K562 (cell line): Measurements from ENCODE around the gene PTPN18. TPM values are rescaled to one million over a fixed set of nuclear protein-coding genes. Genes with fewer than 3 reads are reported as not detected.

Experiments
- ARID1B ChIP-seq: fragments of 450-650 bp; IDR thresholded peaks from 2 replicates; pipeline ENCODE4 v1.6.1; 2016; ENCODE audit warnings: antibody characterized with exemption, mild to moderate bottlenecking, inconsistent platforms
- BRF1 ChIP-seq: IDR thresholded peaks from 3 replicates; pipeline ENCODE4 v1.6.1; 2011; ENCODE audit warnings: borderline replicate concordance, mild to moderate bottlenecking; ENCODE audit not compliant: insufficient read length; ENCODE audit errors: extremely low read depth
- CEBPG ChIP-seq, 3 experiments: fragments of 200-800 bp in 1 of 3; sonication (Bioruptor generic) in 1 of 3; sonication (generic) in 1 of 3; formaldehyde crosslinking in 1 of 3; IDR thresholded peaks in 2 of 3; conservative IDR thresholded peaks in 1 of 3; 2 replicates each; pipeline versions ENCODE4 v1.6.1 to v1.8.0; 2016 to 2022; ENCODE audit warnings: missing compliant biosample characterization in 2 of 3, missing genetic modification characterization in 2 of 3, mild to moderate bottlenecking in 1 of 3, missing genetic modification reagents in 1 of 3
- CHCHD3 ChIP-seq: fragments of 250-450 bp; sonication (Bioruptor Pico); IDR thresholded peaks from 2 replicates; pipeline ENCODE4 v2.1.2; 2022; ENCODE audit warnings: mild to moderate bottlenecking
- CREM ChIP-seq: IDR thresholded peaks from 2 replicates; pipeline ENCODE4 v1.6.1; 2014; ENCODE audit warnings: antibody characterized with exemption, low read depth
- FOXA3 ChIP-seq, 2 experiments: fragments of 450-650 bp in 1 of 2; sonication (generic) in 1 of 2; formaldehyde crosslinking; IDR thresholded peaks in 1 of 2; conservative IDR thresholded peaks in 1 of 2; 2 replicates each; pipeline versions ENCODE4 v1.4.0 to v1.8.0; 2020 to 2022; ENCODE audit warnings: mild to moderate bottlenecking in 2 of 2, missing genetic modification reagents in 1 of 2
- FOXJ2 ChIP-seq: fragments of 200-800 bp; sonication (Bioruptor generic); IDR thresholded peaks from 2 replicates; pipeline ENCODE4 v1.6.1; 2016; ENCODE audit warnings: missing genetic modification characterization, missing compliant biosample characterization
- FOXJ3 ChIP-seq: sonication (generic); formaldehyde crosslinking; IDR thresholded peaks from 2 replicates; pipeline ENCODE4 v1.4.0; 2020; ENCODE audit warnings: mild to moderate bottlenecking, missing genetic modification reagents
- JUNB ChIP-seq: fragments of 450-650 bp; formaldehyde crosslinking; conservative IDR thresholded peaks from 2 replicates; pipeline ENCODE4 v1.4.0; 2020; ENCODE audit warnings: mild to moderate bottlenecking
- KLF13 ChIP-seq: fragments of 450-650 bp; IDR thresholded peaks from 2 replicates; pipeline ENCODE4 v1.6.1; 2016; ENCODE audit warnings: missing genetic modification characterization, low read depth, mild to moderate bottlenecking, missing compliant biosample characterization, moderate library complexity, borderline replicate concordance
- MAZ ChIP-seq, 2 experiments: fragments of 450-650 bp in 1 of 2; sonication (generic) in 1 of 2; formaldehyde crosslinking; IDR thresholded peaks in 1 of 2; conservative IDR thresholded peaks in 1 of 2; 2 replicates each; pipeline versions ENCODE4 v1.4.0 to v1.5.0; 2020; ENCODE audit warnings: mild to moderate bottlenecking in 1 of 2, missing genetic modification reagents in 1 of 2
- NCOA4 ChIP-seq: fragments of 450-650 bp; IDR thresholded peaks from 2 replicates; pipeline ENCODE4 v1.6.1; 2018; ENCODE audit warnings: mild to moderate bottlenecking; ENCODE audit not compliant: partially characterized antibody
- PHF8 ChIP-seq: fragments of 200-600 bp; sonication (generic); IDR thresholded peaks from 2 replicates; pipeline ENCODE4 v1.6.1; 2012; ENCODE audit warnings: mixed run types, mild to moderate bottlenecking, inconsistent platforms, low read length, moderate library complexity, borderline replicate concordance
- SRSF1 ChIP-seq: fragments of 200-400 bp; formaldehyde crosslinking; IDR thresholded peaks from 2 replicates; pipeline ENCODE4 v1.6.1; 2017; ENCODE audit warnings: mild to moderate bottlenecking, low read depth, low read length, moderate library complexity
- STAT5A ChIP-seq: IDR thresholded peaks from 2 replicates; pipeline ENCODE4 v1.6.1; 2012; ENCODE audit warnings: low read length, inconsistent platforms, borderline replicate concordance
- ZBTB5 ChIP-seq: fragments of 450-650 bp; IDR thresholded peaks from 2 replicates; pipeline ENCODE4 v1.6.1; 2017; ENCODE audit warnings: antibody characterized with exemption
- ZNF143 ChIP-seq: sonication (generic); formaldehyde crosslinking; IDR thresholded peaks from 2 replicates; pipeline ENCODE4 v1.9.0; 2022; ENCODE audit warnings: mild to moderate bottlenecking, missing genetic modification reagents
- ZNF232 ChIP-seq: sonication (generic); formaldehyde crosslinking; IDR thresholded peaks from 2 replicates; pipeline ENCODE4 v1.8.0; 2022; ENCODE audit warnings: mild to moderate bottlenecking, missing genetic modification reagents
- ZNF408 ChIP-seq: fragments of 250-450 bp; sonication (Bioruptor Pico); IDR thresholded peaks from 2 replicates; pipeline ENCODE4 v1.4.0; 2020; ENCODE audit warnings: low read depth, mild to moderate bottlenecking, moderate library complexity
- ZNF780A ChIP-seq: fragments of 250-450 bp; sonication (Bioruptor Pico); IDR thresholded peaks from 2 replicates; pipeline ENCODE4 v1.5.0; 2021; ENCODE audit warnings: mild to moderate bottlenecking
- polyA plus RNA-seq, 8 experiments: library from polyadenylated mRNA; depleted of rRNA in 4 of 8; stranded (reverse) in 5 of 8; unstranded in 3 of 8; fragments of >200 nt; fragmentation: Nextera tagmentation in 2 of 8; fragmentation: Illumina TruSeq in 1 of 8; extraction: Ambion mirVana in 2 of 8; extraction: Trizol in 1 of 8; gene quantifications; 2 replicates each; pipeline versions ENCODE4 v1.2.1 to v1.2.3, GENCODE V29; 2011 to 2014; ENCODE audit warnings: inconsistent platforms in 1 of 8, missing spikeins in 1 of 8
- total RNA-seq, 7 experiments: library from RNA; depleted of rRNA in 6 of 7; stranded (reverse); fragments of >200 nt in 6 of 7; fragmentation: Illumina TruSeq in 2 of 7; extraction: Trizol in 2 of 7; gene quantifications; 2 replicates each; pipeline versions ENCODE4 v1.2.1 to v1.2.3, GENCODE V29; 2011 to 2021; ENCODE audit warnings: low replicate concordance in 1 of 7
- TF ChIP-seq, protein P1 (sequence below): fragments of 450-650 bp; formaldehyde crosslinking; IDR thresholded peaks from 2 replicates; pipeline ENCODE4 v1.4.0; 2020; ENCODE audit warnings: mild to moderate bottlenecking
- TF ChIP-seq, protein P2 (sequence below), 2 experiments: fragments of 450-650 bp in 1 of 2; sonication (generic) in 1 of 2; formaldehyde crosslinking; conservative IDR thresholded peaks; 2 replicates each; pipeline versions ENCODE4 v1.4.0 to v1.8.1; 2020 to 2022; ENCODE audit warnings: mild to moderate bottlenecking in 1 of 2, missing genetic modification reagents in 1 of 2
- TF ChIP-seq, protein P3 (sequence below): fragments of 250-450 bp; sonication (Bioruptor Pico); IDR thresholded peaks from 2 replicates; pipeline ENCODE4 v1.5.0; 2020; ENCODE audit warnings: mild to moderate bottlenecking, borderline replicate concordance

The PTPN18 gene
- total and polyA plus RNA-seq, 9 of the 15 experiments (the other 6 are each of a cell fraction or from before 2014, with no cell fraction given), result 11.6 to 90.7 (median 49.6) TPM

- TF ChIP-seq, protein P1, sequence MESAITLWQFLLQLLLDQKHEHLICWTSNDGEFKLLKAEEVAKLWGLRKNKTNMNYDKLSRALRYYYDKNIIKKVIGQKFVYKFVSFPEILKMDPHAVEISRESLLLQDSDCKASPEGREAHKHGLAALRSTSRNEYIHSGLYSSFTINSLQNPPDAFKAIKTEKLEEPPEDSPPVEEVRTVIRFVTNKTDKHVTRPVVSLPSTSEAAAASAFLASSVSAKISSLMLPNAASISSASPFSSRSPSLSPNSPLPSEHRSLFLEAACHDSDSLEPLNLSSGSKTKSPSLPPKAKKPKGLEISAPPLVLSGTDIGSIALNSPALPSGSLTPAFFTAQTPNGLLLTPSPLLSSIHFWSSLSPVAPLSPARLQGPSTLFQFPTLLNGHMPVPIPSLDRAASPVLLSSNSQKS, result no peak
- TF ChIP-seq FOXJ3 (CRISPR knock-in tag), result no peak
- TF ChIP-seq SRSF1, result no peak
- TF ChIP-seq ZBTB5, result peak; percentile 81
- TF ChIP-seq ZNF780A (CRISPR knock-in tag), result no peak
- no peak for TF ChIP-seq JUNB
- no peak for TF ChIP-seq KLF13 (tag)
- no peak for TF ChIP-seq FOXJ2
- no peak for TF ChIP-seq FOXA3 (CRISPR knock-in tag; conservative IDR thresholded peaks at IDR 0.05 in 1 of 2, IDR thresholded peaks at IDR 0.05 in 1 of 2)
- no peak for TF ChIP-seq MAZ (CRISPR knock-in tag; conservative IDR thresholded peaks at IDR 0.05 in 1 of 2, IDR thresholded peaks at IDR 0.05 in 1 of 2)
- no peak for TF ChIP-seq ZNF408 (CRISPR knock-in tag)
- TF ChIP-seq CHCHD3 (CRISPR knock-in tag), result no peak
- TF ChIP-seq, protein P2, sequence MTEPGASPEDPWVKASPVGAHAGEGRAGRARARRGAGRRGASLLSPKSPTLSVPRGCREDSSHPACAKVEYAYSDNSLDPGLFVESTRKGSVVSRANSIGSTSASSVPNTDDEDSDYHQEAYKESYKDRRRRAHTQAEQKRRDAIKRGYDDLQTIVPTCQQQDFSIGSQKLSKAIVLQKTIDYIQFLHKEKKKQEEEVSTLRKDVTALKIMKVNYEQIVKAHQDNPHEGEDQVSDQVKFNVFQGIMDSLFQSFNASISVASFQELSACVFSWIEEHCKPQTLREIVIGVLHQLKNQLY (CRISPR knock-in tag; conservative IDR thresholded peaks at IDR 0.05), result no peak
- TF ChIP-seq BRF1, result no peak
- TF ChIP-seq ZNF232 (CRISPR knock-in tag), result no peak
- TF ChIP-seq STAT5A, result no peak
- TF ChIP-seq ZNF143, result peak; percentile 55; the same call in 1 of the 2 replicates
- TF ChIP-seq ARID1B, result 0 out of 2 replicates have a peak, but pooled peaks have one; percentile 12
- TF ChIP-seq NCOA4, result no peak
- TF ChIP-seq CEBPG (CRISPR knock-in tag; IDR thresholded peaks at IDR 0.05), result no peak
- TF ChIP-seq CEBPG (tag; conservative IDR thresholded peaks at IDR 0.05 in 1 of 2, IDR thresholded peaks at IDR 0.05 in 1 of 2), result no peak
- TF ChIP-seq, protein P3, sequence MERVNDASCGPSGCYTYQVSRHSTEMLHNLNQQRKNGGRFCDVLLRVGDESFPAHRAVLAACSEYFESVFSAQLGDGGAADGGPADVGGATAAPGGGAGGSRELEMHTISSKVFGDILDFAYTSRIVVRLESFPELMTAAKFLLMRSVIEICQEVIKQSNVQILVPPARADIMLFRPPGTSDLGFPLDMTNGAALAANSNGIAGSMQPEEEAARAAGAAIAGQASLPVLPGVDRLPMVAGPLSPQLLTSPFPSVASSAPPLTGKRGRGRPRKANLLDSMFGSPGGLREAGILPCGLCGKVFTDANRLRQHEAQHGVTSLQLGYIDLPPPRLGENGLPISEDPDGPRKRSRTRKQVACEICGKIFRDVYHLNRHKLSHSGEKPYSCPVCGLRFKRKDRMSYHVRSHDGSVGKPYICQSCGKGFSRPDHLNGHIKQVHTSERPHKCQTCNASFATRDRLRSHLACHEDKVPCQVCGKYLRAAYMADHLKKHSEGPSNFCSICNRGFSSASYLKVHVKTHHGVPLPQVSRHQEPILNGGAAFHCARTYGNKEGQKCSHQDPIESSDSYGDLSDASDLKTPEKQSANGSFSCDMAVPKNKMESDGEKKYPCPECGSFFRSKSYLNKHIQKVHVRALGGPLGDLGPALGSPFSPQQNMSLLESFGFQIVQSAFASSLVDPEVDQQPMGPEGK (CRISPR knock-in tag), result no peak
- TF ChIP-seq CREM, result peak; percentile 55
- TF ChIP-seq PHF8, result peak; percentile 60
Measured at GRCh38 chr2:130342020-130342532, 13.8 kb upstream of the PTPN18 start (continued).
